ENCODE measurements around the gene IFFO2.

The IFFO2 gene

GRCh38 chr1:18970762-18971161 lies 14.3 kb upstream of the IFFO2 start:
- DNase-seq = no peak

GRCh38 chr1:18970358-18970757 lies 13.9 kb upstream of the IFFO2 start:
- DNase-seq = no peak

GRCh38 chr1:18967066-18967690 lies 10.7 kb upstream of the IFFO2 start:
- DNase-seq = no peak

GRCh38 chr1:18965206-18966173 lies 9.0 kb upstream of the IFFO2 start:
- DNase-seq = no peak

GRCh38 chr1:18963968-18964367 lies 7.5 kb upstream of the IFFO2 start:
- DNase-seq = no peak

GRCh38 chr1:18962855-18963737 lies 6.6 kb upstream of the IFFO2 start:
- no peak for DNase-seq

GRCh38 chr1:18962121-18962721 lies 5.7 kb upstream of the IFFO2 start:
- DNase-seq = no peak

GRCh38 chr1:18960821-18961220 lies 4.3 kb upstream of the IFFO2 start:
- DNase-seq = no peak

- no peak for DNase-seq
Observed at GRCh38 chr1:18960409-18960808, 3.9 kb upstream of the IFFO2 start.

- no peak for DNase-seq
Observed at GRCh38 chr1:18959591-18959990, 3.1 kb upstream of the IFFO2 start.

GRCh38 chr1:18957532-18958300 lies 1.2 kb upstream of the IFFO2 start:
- DNase-seq = no peak

- DNase-seq = no peak
Observed at GRCh38 chr1:18957136-18957521, 653 bp upstream of the IFFO2 start.

GRCh38 chr1:18955441-18956192 lies 859 bp downstream of the IFFO2 start:
- DNase-seq = peak; percentile 73

- DNase-seq = peak; percentile 44
Observed at GRCh38 chr1:18955131-18955440, 1.4 kb downstream of the IFFO2 start.

GRCh38 chr1:18954270-18955071 lies 2.0 kb downstream of the IFFO2 start:
- no peak for DNase-seq

GRCh38 chr1:18953731-18954231 lies 2.7 kb downstream of the IFFO2 start:
- DNase-seq = no peak

- DNase-seq = peak; percentile 75
Observed at GRCh38 chr1:18951818-18952391, 4.6 kb downstream of the IFFO2 start.

GRCh38 chr1:18951416-18951815 lies 5.1 kb downstream of the IFFO2 start:
- peak; percentile 77 for DNase-seq

- peak; percentile 66 for DNase-seq
Observed at GRCh38 chr1:18950401-18951026, 6.0 kb downstream of the IFFO2 start.
